GM18517 (cell line): Measurements from ENCODE around the gene SRP72.
A peak's percentile ranks its signal among the peaks of the same experiment; 100 is the strongest.
"Not testable (repeated sequence)": the region's sequence is repeated elsewhere in the genome, so short reads cannot be mapped to it uniquely, and the experiment has no call there.

Source experiments
- ATAC-seq: cut with Tn5 transposase; IDR thresholded peaks from one replicate; pipeline ENCODE4 v1.9.1; 2021; ENCODE audit warnings: mild to moderate bottlenecking, moderate library complexity; ENCODE audit not compliant: unreplicated experiment

The SRP72 gene, protein sequence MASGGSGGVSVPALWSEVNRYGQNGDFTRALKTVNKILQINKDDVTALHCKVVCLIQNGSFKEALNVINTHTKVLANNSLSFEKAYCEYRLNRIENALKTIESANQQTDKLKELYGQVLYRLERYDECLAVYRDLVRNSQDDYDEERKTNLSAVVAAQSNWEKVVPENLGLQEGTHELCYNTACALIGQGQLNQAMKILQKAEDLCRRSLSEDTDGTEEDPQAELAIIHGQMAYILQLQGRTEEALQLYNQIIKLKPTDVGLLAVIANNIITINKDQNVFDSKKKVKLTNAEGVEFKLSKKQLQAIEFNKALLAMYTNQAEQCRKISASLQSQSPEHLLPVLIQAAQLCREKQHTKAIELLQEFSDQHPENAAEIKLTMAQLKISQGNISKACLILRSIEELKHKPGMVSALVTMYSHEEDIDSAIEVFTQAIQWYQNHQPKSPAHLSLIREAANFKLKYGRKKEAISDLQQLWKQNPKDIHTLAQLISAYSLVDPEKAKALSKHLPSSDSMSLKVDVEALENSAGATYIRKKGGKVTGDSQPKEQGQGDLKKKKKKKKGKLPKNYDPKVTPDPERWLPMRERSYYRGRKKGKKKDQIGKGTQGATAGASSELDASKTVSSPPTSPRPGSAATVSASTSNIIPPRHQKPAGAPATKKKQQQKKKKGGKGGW

DNA sequence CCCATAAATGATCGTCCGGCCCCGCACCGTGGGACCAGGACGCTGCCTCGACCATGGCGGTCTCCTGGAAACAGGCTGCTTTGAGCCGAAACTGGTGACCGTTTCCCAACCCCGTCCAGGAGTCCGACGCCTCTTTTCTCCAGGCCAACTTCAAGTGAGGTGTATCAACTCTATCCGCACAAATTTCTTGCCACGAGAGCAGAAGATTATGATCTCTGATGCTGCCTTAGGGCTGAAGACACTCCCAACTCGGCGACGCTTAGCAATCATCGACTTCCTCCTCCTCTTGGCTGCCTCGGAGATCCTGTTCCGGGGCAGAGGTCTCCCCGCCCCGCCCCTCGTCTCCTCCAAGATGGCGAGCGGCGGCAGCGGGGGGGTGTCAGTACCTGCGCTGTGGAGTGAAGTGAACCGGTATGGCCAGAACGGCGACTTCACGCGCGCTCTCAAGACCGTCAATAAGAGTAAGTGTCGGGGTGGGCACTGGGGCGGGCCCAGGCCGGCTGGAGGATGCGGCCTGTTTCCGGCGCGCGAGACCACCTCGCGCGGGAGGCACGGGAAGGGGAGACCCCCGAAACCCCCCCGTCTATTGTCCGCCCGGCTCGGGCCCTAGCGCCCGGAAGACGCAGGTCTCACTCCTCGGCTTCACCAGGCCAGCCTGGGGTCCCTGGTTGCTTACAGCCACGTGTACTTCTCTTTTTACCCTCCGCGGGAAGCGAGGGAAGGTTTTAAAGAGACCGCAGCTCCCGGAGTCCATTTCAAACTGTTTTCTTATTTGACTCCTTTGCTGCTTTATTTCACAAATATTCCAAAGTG is at the start of gene SRP72:
TSS of gene SRP72 (plus strand) at position 334 of the 813 bp plus-strand sequence. CDS start at position 353, 19 bp downstream.
- ATAC-seq: peak; percentile 90

DNA sequence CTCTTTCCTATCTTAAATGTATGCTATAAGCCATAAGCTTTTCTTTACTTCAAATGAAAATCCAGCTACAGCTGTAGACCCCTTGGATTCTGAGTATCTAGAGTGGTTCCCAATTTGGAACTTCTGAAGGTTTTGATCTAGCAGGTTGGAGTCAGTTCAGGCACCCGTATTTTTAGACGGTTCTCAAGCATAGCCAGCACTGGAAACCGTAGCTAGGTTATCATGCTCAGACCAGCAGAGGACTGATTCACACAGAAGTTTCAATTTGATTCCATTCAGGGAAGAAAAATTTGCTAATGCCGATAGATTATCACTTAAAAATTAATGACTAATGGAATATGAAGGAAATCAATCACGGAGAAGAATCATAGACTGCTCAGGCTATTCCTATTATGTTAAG is 43.2 kb upstream of the SRP72 start:
- ATAC-seq: no peak

DNA sequence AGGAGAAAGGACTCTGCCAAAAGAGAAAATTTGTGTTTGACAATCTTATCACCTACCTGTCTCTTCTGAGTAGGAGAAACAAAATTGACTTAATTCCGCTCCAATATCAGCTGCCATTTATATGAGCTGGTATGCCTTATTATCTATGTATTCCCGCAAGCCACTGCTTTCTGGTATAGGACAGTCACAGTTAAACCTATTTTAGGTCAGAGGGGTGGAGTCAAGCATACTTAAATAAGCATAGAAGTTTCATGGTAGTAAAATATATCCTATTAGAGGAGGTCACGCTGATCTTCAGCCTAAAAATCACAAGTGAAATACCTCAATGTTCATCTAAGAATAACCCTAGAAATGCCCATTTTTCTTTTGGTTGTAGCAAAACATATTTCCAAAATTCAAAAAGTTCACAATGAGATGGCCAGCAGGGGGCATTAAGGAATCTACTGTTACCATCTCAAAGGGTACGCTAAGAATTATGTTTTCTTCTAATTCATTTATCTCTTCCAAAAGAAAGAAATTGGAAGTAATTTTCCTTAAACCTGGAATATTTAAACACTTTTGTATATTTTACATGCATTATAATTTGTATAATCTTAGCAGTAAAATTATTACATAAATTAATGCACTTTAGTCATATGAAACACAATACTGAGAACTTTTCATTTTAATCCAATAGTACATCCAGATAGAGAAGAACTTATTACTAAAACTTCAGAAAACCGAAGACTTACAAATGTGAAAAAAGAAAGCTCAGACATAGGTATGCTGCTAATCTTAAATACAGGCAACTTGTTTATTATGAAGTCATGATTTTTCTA is 42.5 kb upstream of the SRP72 start:
- ATAC-seq: no peak

DNA sequence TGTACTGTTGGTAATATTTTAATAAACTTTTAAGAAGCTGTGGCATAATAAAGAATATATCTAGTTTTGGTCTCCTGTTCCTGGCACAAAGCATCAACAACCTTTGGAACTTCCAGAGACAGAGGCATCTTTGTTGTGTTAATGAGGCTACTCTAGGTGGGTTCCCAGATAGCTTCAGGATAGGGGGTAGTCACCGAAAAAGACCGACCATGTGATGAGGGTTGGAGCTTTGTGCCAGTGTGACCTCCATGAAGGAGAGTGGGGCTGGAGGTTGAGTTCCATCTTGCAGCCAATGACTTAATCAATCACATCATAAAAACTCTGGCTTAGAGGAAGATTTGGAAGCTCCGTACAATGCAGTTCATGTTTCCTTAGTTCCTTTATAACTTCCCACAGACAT is 41.9 kb upstream of the SRP72 start:
- no peak for ATAC-seq

DNA sequence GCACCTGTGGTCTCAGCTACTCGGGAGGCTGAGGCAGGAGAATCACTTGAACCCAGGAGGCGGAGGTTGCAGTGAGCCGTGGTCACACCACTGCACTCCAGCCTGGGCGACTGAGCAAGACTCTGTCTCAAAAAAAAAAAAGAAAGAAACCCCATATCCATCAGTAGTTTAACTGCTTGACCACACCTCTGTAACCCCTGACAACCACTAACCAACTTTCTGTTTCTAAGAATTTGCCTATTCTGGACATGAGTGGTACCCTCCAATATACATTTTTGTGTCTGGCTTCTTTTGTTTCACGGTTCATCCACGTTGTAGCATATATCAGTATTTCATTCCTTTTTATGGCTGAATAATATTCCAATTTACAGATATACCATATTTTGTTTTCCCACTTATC is 41.1 kb upstream of the SRP72 start:
- peak; percentile 87 for ATAC-seq

DNA sequence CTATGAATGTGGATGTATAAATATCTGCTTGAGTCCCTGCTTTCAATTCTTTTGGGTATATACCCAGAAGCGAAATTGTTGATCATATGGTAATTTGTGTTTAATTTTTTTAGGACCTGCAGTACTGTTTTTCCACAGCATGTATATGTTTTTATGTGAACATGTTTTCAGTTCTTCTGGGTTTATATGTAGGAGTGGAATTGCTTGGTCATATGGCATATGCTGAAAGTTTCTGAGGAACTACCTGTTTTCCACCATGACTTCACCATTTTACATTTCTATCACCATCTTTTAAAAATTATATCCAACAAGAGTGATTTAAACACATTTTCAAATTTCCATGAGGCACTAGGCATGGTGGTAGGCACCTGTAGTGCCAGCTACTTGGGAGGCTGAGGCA is 40.2 kb upstream of the SRP72 start:
- no peak for ATAC-seq

DNA sequence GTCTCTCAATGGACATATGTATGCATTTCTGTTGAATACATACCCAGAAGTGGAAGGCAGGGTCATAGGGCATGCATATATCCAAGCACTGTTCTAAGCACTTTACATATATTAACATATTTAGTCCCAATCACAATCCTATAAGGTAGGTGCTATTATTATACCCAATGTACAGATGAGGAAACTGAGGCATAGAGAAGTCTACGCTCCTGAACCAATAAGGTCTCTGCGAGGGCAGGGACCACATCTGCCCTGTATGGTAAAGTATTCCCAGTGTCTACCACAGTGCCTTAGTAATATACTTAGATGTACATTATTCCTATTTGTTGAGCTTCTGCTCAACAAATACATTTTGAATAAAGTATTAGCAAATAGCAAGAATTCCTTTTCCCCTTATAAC is 37.2 kb upstream of the SRP72 start:
- no peak for ATAC-seq

DNA sequence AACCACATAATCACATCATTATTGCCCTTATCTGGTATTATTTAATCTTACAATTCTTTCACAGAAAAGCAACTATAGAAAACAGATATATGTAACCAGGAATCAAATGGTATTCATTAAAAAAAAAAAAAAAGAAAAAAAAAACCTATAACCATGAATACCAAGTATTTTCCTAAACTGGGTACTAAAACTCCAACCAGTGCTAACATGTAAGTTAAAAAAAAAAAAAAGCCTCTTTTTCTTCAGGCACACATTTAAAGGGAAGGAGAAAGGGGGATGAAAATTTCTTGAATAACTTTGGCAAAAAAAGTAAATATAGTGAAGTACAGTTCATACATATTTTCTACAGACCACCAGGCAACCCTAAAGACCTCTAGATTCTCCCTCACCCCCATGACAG is 34.1 kb upstream of the SRP72 start:
- no peak for ATAC-seq

DNA sequence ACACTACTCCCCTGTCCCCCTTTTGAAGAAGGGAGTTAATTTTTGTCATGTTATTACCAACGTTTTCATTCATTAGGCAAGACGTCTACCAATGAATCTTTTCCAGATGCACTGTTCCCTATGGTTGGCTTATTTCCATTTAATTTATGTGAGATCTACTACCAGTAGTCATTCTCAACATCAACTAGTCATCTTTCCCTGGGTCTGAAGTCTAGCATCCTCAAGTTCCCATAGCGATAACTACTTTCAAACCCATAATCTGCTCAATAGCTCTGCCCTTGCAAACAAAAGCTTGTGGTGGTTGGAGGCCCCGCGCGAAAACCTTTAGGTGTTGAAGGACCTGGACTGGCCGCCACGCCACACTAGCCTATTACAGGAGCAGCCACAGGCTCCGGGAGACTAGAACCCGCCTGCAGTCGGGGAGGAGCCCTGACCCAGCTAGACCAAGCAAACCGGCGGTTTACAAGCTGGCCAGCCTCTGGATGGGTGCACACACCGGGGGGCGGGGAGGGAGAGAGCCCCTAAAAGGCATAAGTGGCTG is 32.7 kb upstream of the SRP72 start:
- ATAC-seq: peak; percentile 18

DNA sequence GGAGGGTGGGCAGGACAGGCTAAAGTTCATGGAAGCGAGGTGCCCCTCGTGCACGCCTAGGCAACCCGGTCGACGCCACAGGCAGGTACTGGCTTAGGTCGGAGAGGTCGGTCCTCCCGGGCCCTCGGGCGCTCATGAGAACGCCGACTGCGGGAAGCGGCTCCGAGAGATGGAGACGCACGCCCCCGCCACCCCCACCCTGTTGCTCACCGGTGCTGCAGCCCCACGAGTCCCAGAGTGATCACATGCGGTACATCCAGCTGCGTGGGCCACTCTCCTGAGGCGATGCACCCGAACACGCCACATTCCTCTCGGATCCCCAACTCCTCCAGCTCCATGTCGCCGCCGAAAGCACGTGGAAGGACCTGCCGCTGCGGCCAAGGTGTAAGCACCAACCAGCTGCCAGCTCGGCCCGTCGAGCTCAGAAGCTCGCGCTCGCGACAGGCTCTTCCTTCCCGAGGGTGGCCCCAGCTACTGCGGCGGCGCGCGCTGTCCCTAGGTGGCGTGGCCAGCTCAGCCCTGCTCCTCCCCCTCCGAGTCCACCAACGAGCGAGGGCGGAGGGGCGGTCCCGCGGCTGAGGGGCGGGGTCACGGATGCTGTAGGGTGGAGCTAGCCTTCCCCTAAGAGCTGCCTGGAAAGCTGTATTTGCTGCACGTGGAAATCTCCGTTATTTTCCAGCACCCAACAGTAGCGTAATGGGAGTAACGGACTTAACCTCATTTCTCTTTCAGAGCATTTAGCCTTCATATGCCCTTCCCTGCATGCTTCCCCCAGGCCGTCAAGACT is 32.1 kb upstream of the SRP72 start, which contains the start of gene PPAT:
TSS of gene PPAT (minus strand) at position 476 of the 787 bp plus-strand sequence. CDS start at position 338, 138 bp downstream.
- peak; percentile 62 for ATAC-seq

DNA sequence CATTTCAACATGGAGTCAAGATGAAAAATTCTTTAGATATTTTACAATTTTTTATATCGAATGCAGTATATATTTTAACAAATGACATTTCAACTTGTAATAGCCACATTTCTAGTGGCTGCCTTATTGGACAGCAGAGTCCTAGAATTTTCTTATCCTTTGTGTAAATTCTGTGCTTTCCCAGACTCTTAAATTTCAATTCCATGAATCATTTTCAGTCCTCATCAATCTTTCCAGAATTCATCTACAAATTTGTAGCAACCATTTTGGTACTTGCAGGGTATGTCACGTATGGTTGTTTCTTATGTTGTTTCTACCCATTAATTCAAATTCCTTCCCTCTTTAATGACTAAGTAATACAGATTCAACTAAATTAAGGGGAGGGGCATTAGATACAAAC is 28.7 kb upstream of the SRP72 start:
- no peak for ATAC-seq

DNA sequence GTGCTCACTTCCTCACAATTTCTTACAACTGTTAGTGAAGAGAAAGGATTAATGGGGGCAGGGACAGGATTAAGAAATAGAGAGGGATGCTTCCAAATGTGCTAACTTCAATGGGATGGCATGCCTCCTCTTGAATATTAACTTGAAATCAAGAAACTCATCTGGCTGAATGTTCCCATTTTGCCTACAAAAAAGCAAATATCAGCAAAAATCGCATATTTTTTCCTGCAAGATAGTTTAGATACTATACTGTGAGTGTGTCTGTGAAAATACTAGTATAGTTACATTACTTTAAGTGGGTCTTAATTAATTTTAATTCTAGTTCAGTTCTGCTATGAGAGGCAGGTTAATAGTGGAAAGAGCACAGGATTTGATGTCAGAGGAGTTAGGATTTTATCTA is 26.4 kb upstream of the SRP72 start:
- no peak for ATAC-seq

DNA sequence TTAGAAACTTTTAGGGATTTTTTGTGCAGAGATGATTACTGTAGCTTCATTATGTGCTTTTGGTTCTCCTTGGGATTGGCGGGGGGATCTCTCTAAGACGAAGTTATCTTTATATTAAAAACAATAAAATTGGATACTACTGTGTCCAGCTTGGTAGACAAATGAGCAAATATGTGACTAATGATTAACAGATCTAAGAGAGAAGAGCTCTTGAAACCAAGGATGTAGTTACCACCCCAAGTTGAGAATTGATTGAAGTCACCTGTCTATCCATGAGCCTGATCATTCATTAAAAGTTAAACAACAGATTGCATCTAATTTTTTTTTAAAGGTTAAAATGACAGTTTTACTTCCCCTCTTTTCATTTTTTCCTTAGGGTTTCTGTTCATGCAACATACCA is 22.7 kb upstream of the SRP72 start:
- no peak for ATAC-seq

DNA sequence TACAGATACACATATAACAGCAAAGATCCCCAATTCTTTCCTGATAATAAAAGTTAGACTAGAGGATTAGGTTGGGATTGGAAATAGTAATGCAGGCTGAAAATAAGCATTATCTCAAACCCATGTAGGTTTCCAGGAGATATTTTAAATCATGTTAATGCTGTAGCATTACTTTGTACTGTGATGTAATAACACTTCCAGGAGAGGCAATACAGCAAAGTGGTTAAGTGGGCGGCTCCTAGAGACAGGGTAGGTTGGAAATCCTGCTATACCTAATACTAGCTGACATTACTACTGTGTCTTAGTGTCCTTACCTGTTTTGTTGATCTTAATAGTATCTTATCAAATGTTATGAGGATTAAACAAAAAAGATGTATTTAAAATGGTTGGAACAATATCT is 21.7 kb upstream of the SRP72 start:
- no peak for ATAC-seq

DNA sequence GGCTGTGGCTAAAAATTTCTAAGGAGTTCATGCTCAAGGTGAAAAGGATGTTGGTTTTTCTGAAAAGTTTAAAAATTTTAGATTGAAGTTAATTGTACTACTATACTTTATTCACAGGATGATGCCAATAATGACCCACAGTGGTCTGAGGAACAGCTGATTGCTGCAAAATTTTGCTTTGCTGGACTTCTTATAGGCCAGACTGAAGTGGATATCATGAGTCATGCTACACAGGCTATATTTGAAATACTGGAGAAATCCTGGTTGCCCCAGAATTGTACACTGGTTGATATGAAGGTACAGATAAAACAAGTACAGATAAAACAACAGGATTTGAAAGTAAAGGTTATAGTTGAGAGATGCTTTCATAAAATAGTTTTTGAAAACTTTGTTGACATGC is 19.1 kb upstream of the SRP72 start:
- ATAC-seq: no peak

DNA sequence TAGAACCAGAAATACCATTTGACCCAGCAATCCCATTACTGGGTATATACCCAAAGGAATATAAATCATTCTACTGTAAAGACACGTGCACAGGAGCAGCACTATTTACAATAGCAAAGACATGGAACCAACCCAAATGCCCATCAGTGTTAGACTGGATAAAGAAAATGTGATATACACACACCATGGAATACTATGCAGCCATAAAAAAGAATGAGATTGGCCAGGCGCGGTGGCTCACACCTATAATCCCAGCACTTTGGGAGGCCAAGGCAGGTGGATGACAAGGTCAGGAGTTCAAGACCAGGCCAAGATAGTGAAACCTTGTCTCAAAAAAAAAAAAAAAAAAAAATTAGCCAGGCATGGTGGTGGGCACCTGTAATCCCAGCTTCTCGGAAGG is 17.9 kb upstream of the SRP72 start:
- ATAC-seq: not testable (repeated sequence)

DNA sequence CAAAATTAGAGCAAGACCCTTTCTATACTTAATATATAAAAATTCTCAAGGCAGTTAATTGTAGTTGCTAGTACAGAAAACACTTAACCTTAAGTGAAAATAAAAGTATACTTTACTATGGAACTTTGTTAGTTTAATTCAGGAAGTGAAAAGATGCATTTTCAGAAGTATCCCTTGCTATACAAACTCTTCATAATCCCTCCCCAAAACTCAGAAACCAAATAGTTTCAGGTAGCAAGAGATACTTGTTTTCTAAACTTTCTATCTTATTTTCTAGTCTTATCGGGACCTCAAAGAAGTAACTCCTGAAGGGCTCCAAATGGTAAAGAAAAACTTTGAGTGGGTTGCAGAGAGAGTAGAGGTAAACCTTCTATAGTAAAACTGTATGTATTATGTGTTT is 17.1 kb upstream of the SRP72 start:
- no peak for ATAC-seq

DNA sequence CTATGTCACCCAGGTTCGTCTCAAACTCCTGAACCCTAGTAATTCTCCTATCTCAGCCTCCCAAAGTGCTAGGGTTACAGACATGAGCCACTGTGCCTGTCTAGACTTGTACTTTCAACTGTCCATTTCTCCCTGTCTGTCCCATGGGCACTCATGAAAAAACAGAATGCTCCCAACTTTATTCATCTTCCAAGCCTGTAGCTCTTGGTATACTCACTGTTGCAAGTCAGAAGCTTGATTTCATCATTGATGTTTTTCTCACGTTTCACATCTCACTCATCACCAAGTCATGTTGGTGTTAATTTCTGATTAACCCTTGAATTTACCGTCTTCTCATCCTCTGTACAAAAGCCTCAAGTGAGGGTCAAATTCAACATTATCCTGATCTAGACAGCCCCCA is 7.3 kb upstream of the SRP72 start:
- no peak for ATAC-seq

DNA sequence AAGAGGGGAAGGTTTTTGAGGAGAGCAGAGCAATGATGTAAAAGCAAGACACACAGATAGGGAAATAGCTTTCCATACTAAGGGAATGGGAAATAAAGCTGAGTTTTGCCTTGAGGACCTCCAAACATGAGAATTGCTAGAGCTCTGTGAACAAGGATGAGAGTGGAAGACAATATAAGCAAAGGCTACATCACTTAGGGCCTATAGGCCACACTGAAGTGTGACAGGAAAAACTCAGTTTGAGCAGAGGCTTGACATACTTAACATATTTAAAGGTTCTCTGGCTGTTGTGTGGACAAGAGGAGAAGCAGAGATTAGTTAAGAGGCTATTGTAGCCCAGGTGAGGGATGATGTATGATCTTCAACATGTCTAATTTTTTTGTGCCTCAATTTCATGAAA is 5.3 kb upstream of the SRP72 start:
- ATAC-seq: no peak

DNA sequence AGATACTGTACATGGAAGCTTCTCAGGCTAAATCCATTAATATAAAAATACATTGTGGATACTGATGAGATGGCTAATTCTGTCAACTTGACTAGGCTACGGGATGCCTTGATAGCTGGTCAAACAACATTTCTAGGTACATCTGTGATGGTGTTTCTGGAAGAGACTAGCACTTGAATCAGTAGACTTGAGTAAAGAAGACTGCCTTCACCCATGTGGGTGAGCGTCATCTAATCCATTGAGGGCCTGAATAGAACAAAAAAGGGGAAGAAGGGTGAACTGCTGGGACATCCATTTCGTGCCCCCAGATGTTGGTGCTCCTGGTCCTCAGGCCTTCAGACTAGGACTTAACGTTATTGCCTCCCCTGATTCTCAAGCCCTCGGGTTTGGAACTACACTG is 3.7 kb upstream of the SRP72 start:
- ATAC-seq: no peak
